ENCODE measurements around the gene RALGPS1.

Gene RALGPS1

DNA sequence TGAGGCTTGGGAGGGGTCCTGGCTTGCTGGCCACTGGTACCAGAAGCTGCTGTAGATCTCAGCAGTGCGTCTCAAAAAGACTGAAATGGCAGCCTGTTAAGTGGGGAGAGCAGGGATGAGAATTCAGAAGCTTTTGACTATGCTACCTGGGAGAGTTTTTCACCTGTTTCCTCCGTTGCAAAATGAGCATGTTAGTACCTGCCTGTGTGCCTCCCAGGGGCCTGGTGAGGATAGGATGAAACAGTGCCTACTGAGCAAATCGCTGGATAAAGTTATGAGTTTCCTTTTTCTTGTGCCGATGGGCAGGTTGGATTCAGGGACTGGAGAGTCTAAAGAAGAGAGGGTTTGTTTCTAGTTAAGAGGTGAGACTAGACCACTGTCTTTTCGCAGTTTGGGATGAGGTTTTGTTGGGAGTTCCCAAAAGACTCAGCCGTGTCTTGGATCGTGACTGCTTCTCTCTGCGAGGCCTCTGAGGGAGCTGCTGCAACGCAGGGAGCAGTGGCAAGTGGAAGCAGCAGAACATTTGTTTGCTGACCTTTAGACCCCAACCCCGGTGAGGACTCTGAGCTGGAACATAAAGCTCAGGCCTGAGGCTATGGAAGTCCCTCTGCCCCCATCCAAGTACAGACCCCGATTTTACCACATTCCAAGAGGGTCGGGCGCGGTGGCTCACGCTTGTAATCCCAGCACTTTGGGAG is 1.4 kb downstream of the RALGPS1 start:
- Histone ChIP-seq H3K4me1 (ENCODE audit: control insufficient read depth, insufficient read depth, low read length) (peaks cover 2% of the 10 kb centered on the region), H3K4me3 (ENCODE audit: low read length) (peak overlapping the region; percentile 66), H3K9ac (ENCODE audit: low read length) (no peak overlapping the region), H3K36me3 (ENCODE audit: control insufficient read depth, insufficient read depth, low read length) (no peaks in the 10 kb centered on the region), H3K27ac (ENCODE audit: low read depth, low read length) (no peak overlapping the region), H3K27me3 (ENCODE audit: control insufficient read depth, insufficient read depth, low read length) (no peaks in the 10 kb centered on the region)

GRCh38 chr9:126916909-126917308 is 2.3 kb downstream of the RALGPS1 start:
- H3K9ac ChIP-seq (ENCODE audit: low read length) = no peak overlapping the region
- H3K36me3 ChIP-seq (ENCODE audit: control insufficient read depth, insufficient read depth, low read length) = no peaks in the 10 kb centered on the region
- H3K4me1 ChIP-seq (ENCODE audit: control insufficient read depth, insufficient read depth, low read length) = peaks cover 2% of the 10 kb centered on the region
- no peaks in the 10 kb centered on the region for H3K27me3 ChIP-seq (ENCODE audit: control insufficient read depth, insufficient read depth, low read length)
- H3K4me3 ChIP-seq (ENCODE audit: low read length) = no peak overlapping the region
- H3K27ac ChIP-seq (ENCODE audit: low read depth, low read length) = no peak overlapping the region

- no peaks in the 10 kb centered on the region for H3K36me3 ChIP-seq (ENCODE audit: control insufficient read depth, insufficient read depth, low read length)
- H3K9ac ChIP-seq (ENCODE audit: low read length) = no peak overlapping the region
- H3K4me3 ChIP-seq (ENCODE audit: low read length) = no peak overlapping the region
- peaks cover 2% of the 10 kb centered on the region for H3K4me1 ChIP-seq (ENCODE audit: control insufficient read depth, insufficient read depth, low read length)
- H3K27ac ChIP-seq (ENCODE audit: low read depth, low read length) = no peak overlapping the region
- no peaks in the 10 kb centered on the region for H3K27me3 ChIP-seq (ENCODE audit: control insufficient read depth, insufficient read depth, low read length)
Observed at GRCh38 chr9:126919193-126919592, 4.6 kb downstream of the RALGPS1 start.

DNA sequence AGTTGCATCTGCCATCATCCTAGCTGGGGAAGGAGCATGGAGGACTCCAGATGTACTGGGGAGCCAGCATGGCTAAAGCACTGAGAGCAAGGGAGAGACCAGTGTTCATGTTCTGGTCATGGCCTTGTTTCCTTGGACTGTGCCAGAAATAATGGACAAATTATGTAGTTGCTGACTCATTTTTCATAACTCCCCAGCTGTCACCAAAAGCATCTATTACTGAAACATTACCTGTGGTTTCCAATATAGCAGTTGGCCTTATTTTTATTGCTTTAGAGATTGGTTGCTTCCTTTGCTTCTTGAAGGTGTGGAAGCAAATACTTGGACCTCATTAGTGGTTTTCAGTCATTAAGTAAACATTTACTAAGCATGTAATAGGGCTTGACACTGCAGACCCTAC is 11.3 kb downstream of the RALGPS1 start:
- no peaks in the 10 kb centered on the region for H3K36me3 ChIP-seq (ENCODE audit: control insufficient read depth, insufficient read depth, low read length)
- no peak overlapping the region for H3K9ac ChIP-seq (ENCODE audit: low read length)
- H3K4me1 ChIP-seq (ENCODE audit: control insufficient read depth, insufficient read depth, low read length) = no peaks in the 10 kb centered on the region
- H3K27me3 ChIP-seq (ENCODE audit: control insufficient read depth, insufficient read depth, low read length) = no peaks in the 10 kb centered on the region
- H3K27ac ChIP-seq (ENCODE audit: low read depth, low read length) = no peak overlapping the region
- no peak overlapping the region for H3K4me3 ChIP-seq (ENCODE audit: low read length)

DNA sequence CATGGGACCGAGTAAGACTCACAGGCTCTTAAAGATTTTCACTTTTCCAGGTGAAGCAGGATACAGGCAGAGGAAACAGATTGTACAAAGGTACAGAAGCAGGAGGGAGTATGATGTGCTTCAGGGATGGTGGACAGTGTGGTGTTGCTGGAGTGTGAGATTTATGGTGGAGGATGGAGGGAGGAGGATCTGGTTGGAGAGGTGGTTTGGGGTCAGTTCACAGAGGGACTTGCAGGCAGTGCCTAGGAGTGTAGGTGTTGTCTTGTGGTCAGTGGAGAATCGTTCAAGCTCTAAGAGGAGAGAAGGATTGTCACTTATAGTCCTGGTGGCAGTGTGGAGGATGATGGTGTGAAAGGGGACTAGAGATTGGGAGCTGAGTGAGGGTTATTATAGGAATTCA is 11.8 kb downstream of the RALGPS1 start:
- Histone ChIP-seq H3K27ac (ENCODE audit: low read depth, low read length) (no peak overlapping the region), H3K4me1 (ENCODE audit: control insufficient read depth, insufficient read depth, low read length) (no peaks in the 10 kb centered on the region), H3K27me3 (ENCODE audit: control insufficient read depth, insufficient read depth, low read length) (no peaks in the 10 kb centered on the region), H3K4me3 (ENCODE audit: low read length) (no peak overlapping the region), H3K9ac (ENCODE audit: low read length) (no peak overlapping the region), H3K36me3 (ENCODE audit: control insufficient read depth, insufficient read depth, low read length) (no peaks in the 10 kb centered on the region)

GRCh38 chr9:126927419-126927818 is 12.8 kb downstream of the RALGPS1 start:
- no peak overlapping the region for H3K4me3 ChIP-seq (ENCODE audit: low read length)
- H3K4me1 ChIP-seq (ENCODE audit: control insufficient read depth, insufficient read depth, low read length) = no peaks in the 10 kb centered on the region
- H3K36me3 ChIP-seq (ENCODE audit: control insufficient read depth, insufficient read depth, low read length) = no peaks in the 10 kb centered on the region
- H3K27ac ChIP-seq (ENCODE audit: low read depth, low read length) = no peak overlapping the region
- H3K27me3 ChIP-seq (ENCODE audit: control insufficient read depth, insufficient read depth, low read length) = no peaks in the 10 kb centered on the region
- no peak overlapping the region for H3K9ac ChIP-seq (ENCODE audit: low read length)

DNA sequence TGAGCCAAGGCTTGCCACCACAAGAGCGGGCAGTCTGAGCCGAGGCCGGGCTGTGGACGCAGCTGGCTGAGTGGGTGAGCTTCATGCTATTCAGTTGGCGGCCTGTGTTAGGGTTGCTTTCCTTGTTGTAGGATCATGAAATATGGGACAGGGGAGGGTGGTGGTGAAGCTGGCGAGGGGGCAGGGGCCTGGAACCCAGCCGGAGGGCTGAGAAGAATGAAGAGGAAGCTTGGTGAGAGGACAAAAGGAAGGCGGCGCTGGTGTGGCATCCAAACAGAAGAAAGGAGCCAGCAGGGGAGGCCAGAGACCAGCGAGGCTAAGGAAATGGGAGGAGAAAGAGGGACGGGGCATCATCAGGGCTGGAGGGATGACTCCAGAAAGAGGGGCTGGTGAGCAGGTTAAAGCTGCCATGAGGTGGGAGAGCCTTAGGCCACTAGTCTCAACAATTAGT is 18.3 kb downstream of the RALGPS1 start:
- Histone ChIP-seq H3K27ac (ENCODE audit: low read depth, low read length) (no peak overlapping the region), H3K36me3 (ENCODE audit: control insufficient read depth, insufficient read depth, low read length) (no peaks in the 10 kb centered on the region), H3K27me3 (ENCODE audit: control insufficient read depth, insufficient read depth, low read length) (no peaks in the 10 kb centered on the region), H3K4me1 (ENCODE audit: control insufficient read depth, insufficient read depth, low read length) (no peaks in the 10 kb centered on the region), H3K9ac (ENCODE audit: low read length) (no peak overlapping the region), H3K4me3 (ENCODE audit: low read length) (no peak overlapping the region)

DNA sequence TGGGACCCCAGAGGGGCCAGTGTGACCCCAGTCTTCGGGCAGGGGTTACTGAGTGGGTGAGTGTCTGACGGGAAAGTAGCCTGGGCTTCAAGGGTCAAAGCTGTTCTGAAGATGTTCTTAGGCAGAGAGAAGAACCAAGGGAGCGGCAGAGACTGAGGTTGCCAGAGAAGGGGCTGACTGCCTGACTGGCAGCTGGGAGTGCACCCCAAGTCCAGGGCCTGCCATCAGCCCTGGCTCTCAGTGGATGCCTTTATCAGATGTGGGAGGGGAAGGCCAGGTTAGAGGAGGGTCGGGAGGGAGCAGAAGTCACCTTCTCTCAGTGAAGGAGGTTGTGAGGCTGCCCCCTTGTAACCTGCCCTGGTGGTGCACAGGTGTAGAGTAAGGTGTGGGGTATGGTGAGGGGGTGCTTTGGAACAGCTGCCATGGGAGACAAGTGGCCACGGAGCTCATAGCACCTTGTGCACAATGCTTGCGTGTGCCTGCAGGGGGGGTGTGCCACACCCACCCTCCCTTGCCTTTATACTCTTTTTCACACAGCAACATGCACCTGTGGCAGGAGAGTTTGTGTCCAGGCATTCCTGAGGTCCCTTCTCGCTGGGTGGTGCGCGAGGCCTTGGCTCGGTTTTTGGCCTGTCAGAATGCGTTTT is 18.9 kb downstream of the RALGPS1 start:
- no peak overlapping the region for H3K9ac ChIP-seq (ENCODE audit: low read length)
- no peak overlapping the region for H3K4me3 ChIP-seq (ENCODE audit: low read length)
- H3K27ac ChIP-seq (ENCODE audit: low read depth, low read length) = no peak overlapping the region
- H3K4me1 ChIP-seq (ENCODE audit: control insufficient read depth, insufficient read depth, low read length) = no peaks in the 10 kb centered on the region
- H3K36me3 ChIP-seq (ENCODE audit: control insufficient read depth, insufficient read depth, low read length) = no peaks in the 10 kb centered on the region
- H3K27me3 ChIP-seq (ENCODE audit: control insufficient read depth, insufficient read depth, low read length) = no peaks in the 10 kb centered on the region

GRCh38 chr9:126934441-126934840 is 19.9 kb downstream of the RALGPS1 start:
- H3K27me3 ChIP-seq (ENCODE audit: control insufficient read depth, insufficient read depth, low read length) = no peaks in the 10 kb centered on the region
- H3K27ac ChIP-seq (ENCODE audit: low read depth, low read length) = no peak overlapping the region
- H3K9ac ChIP-seq (ENCODE audit: low read length) = no peak overlapping the region
- H3K4me1 ChIP-seq (ENCODE audit: control insufficient read depth, insufficient read depth, low read length) = no peaks in the 10 kb centered on the region
- H3K36me3 ChIP-seq (ENCODE audit: control insufficient read depth, insufficient read depth, low read length) = no peaks in the 10 kb centered on the region
- H3K4me3 ChIP-seq (ENCODE audit: low read length) = no peak overlapping the region

GRCh38 chr9:126935630-126936029 is 21.0 kb downstream of the RALGPS1 start:
- H3K27ac ChIP-seq (ENCODE audit: low read depth, low read length) = no peak overlapping the region
- H3K4me3 ChIP-seq (ENCODE audit: low read length) = no peak overlapping the region
- no peaks in the 10 kb centered on the region for H3K36me3 ChIP-seq (ENCODE audit: control insufficient read depth, insufficient read depth, low read length)
- no peak overlapping the region for H3K9ac ChIP-seq (ENCODE audit: low read length)
- no peaks in the 10 kb centered on the region for H3K4me1 ChIP-seq (ENCODE audit: control insufficient read depth, insufficient read depth, low read length)
- H3K27me3 ChIP-seq (ENCODE audit: control insufficient read depth, insufficient read depth, low read length) = no peaks in the 10 kb centered on the region

- Histone ChIP-seq H3K4me3 (ENCODE audit: low read length) (no peak overlapping the region), H3K27me3 (ENCODE audit: control insufficient read depth, insufficient read depth, low read length) (no peaks in the 10 kb centered on the region), H3K36me3 (ENCODE audit: control insufficient read depth, insufficient read depth, low read length) (no peaks in the 10 kb centered on the region), H3K27ac (ENCODE audit: low read depth, low read length) (no peak overlapping the region), H3K9ac (ENCODE audit: low read length) (no peak overlapping the region), H3K4me1 (ENCODE audit: control insufficient read depth, insufficient read depth, low read length) (no peaks in the 10 kb centered on the region)
Observed at GRCh38 chr9:126937444-126937843, 22.9 kb downstream of the RALGPS1 start.

DNA sequence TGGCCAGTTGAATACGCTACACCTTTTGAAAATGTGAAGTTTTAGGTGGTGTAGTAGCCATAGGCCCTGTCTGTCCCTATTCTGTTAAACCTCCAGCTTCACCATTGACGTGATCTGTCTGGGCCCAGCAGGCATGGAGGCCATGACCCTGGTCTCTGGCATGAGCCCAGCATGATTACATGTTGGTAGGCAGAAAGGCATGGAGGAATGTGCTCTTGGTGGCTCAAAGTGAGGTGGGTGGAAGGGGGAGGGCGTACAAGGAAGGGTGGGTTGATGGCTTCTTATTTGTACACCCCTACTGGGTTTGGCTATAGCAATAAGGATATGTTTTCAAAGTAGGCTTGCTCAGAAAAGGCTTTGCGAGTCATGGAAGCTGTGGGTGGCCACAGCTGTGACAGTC is 23.7 kb downstream of the RALGPS1 start:
- H3K27me3 ChIP-seq (ENCODE audit: control insufficient read depth, insufficient read depth, low read length) = no peaks in the 10 kb centered on the region
- no peak overlapping the region for H3K27ac ChIP-seq (ENCODE audit: low read depth, low read length)
- no peaks in the 10 kb centered on the region for H3K36me3 ChIP-seq (ENCODE audit: control insufficient read depth, insufficient read depth, low read length)
- no peak overlapping the region for H3K4me3 ChIP-seq (ENCODE audit: low read length)
- H3K9ac ChIP-seq (ENCODE audit: low read length) = no peak overlapping the region
- peaks cover 2% of the 10 kb centered on the region for H3K4me1 ChIP-seq (ENCODE audit: control insufficient read depth, insufficient read depth, low read length)

- Histone ChIP-seq H3K27ac (ENCODE audit: low read depth, low read length) (no peak overlapping the region), H3K4me1 (ENCODE audit: control insufficient read depth, insufficient read depth, low read length) (peaks cover 2% of the 10 kb centered on the region), H3K36me3 (ENCODE audit: control insufficient read depth, insufficient read depth, low read length) (no peaks in the 10 kb centered on the region), H3K27me3 (ENCODE audit: control insufficient read depth, insufficient read depth, low read length) (no peaks in the 10 kb centered on the region), H3K4me3 (ENCODE audit: low read length) (no peak overlapping the region), H3K9ac (ENCODE audit: low read length) (no peak overlapping the region)
Observed at GRCh38 chr9:126939821-126940221, 25.2 kb downstream of the RALGPS1 start.
